OCI-LY7 (cell line): ENCODE data around the gene PPFIBP1. TPM values are rescaled to one million over a fixed set of nuclear protein-coding genes. Genes with fewer than 3 reads are reported as not detected.

Experiments used
- BruUV-seq: library from RNA; stranded (reverse); fragments of 400-500 nt; replicated peaks from 2 replicates; lab custom pipeline; 2021; lab: Mats Ljungman, UMichigan
- CTCF ChIA-PET: fragments of 300-600 bp; sonication (Branson Sonifier 250); formaldehyde crosslinking; loops from one replicate; lab custom pipeline; 2022; ENCODE audit warnings: antibody characterized with exemption; ENCODE audit not compliant: unreplicated experiment; lab: Charles Lee
- POLR2A ChIA-PET: fragments of 300-600 bp; sonication (Branson Sonifier 250); formaldehyde crosslinking; loops from one replicate; lab custom pipeline; 2022; ENCODE audit warnings: antibody characterized with exemption; lab: Charles Lee
- DNase-seq: peaks from one replicate; pipeline ENCODE4 v3.0.0-alpha.2; 2015; ENCODE audit warnings: low spot score
- H2AFZ ChIP-seq: fragments of 200-600 bp; sonication (generic), shearing (Covaris generic); 2 replicates; pipeline ENCODE4 v1.6.1; 2014; ENCODE audit warnings: mild to moderate bottlenecking, antibody characterized with exemption, low read length, moderate library complexity
- H3K27ac ChIP-seq: fragments of 200-600 bp; sonication (generic); 2 replicates; pipeline ENCODE4 v1.5.1; 2014; ENCODE audit warnings: mixed run types, low read depth, mild to moderate bottlenecking, moderate library complexity, low read length, inconsistent platforms; ENCODE audit not compliant: poor library complexity, severe bottlenecking
- H3K36me3 ChIP-seq: fragments of 200-600 bp; sonication (generic); 2 replicates; pipeline ENCODE4 v1.6.1; 2014; ENCODE audit warnings: mild to moderate bottlenecking, antibody characterized with exemption, low read length, moderate library complexity, mixed read lengths; ENCODE audit not compliant: insufficient read depth
- H3K4me1 ChIP-seq: fragments of 200-600 bp; sonication (generic); 2 replicates; pipeline ENCODE4 v1.5.1; 2014; ENCODE audit warnings: mild to moderate bottlenecking, low read length; ENCODE audit not compliant: insufficient read depth, poor library complexity, severe bottlenecking
- H3K4me2 ChIP-seq: fragments of 200-600 bp; sonication (generic); 2 replicates; pipeline ENCODE4 v1.6.1; 2014; ENCODE audit warnings: mild to moderate bottlenecking, low read length
- H3K4me3 ChIP-seq: fragments of 200-600 bp; sonication (generic); 2 replicates; pipeline ENCODE4 v1.5.1; 2014; ENCODE audit warnings: mild to moderate bottlenecking, low read depth, low read length; ENCODE audit not compliant: poor library complexity, severe bottlenecking
- H3K79me2 ChIP-seq: fragments of 200-600 bp; sonication (generic); 2 replicates; pipeline ENCODE4 v1.6.1; 2016; ENCODE audit warnings: low read depth, mild to moderate bottlenecking, low read length, moderate library complexity, mixed read lengths; ENCODE audit not compliant: insufficient read depth
- H3K9me2 ChIP-seq: fragments of 200-600 bp; sonication (generic); 2 replicates; pipeline ENCODE4 v1.6.1; 2016; ENCODE audit warnings: mild to moderate bottlenecking, low read length, mixed read lengths; ENCODE audit not compliant: insufficient read depth
- H3K9me3 ChIP-seq: fragments of 200-600 bp; sonication (generic); 2 replicates; pipeline ENCODE4 v1.6.1; 2014; ENCODE audit warnings: mild to moderate bottlenecking, mixed run types, low read length, mixed read lengths
- H4K20me1 ChIP-seq: fragments of 200-600 bp; sonication (generic); 2 replicates; pipeline ENCODE4 v1.6.1; 2014; ENCODE audit warnings: mild to moderate bottlenecking, antibody characterized with exemption, low read length, moderate library complexity, mixed read lengths; ENCODE audit not compliant: insufficient read depth
- CTCF ChIP-seq: fragments of 200-600 bp; sonication (generic); conservative IDR thresholded peaks from 2 replicates; pipeline ENCODE4 v1.5.1; 2014; ENCODE audit warnings: mild to moderate bottlenecking, antibody characterized with exemption, low read length, moderate library complexity, mixed read lengths
- EZH2phosphoT487 ChIP-seq: fragments of 200-600 bp; sonication (generic); IDR thresholded peaks from 2 replicates; pipeline ENCODE4 v1.6.1; 2018; ENCODE audit warnings: low read depth, borderline replicate concordance, mild to moderate bottlenecking, mixed run types, antibody characterized with exemption, low read length, moderate library complexity, mixed read lengths
- intact Hi-C: fragments of 100-400 bp; cut with micrococcal nuclease; formaldehyde crosslinking; loops from one replicate; pipeline ENCODE4 v1.10.0; 2022; ENCODE audit not compliant: unreplicated experiment
- total RNA-seq, 2 experiments: library from RNA; depleted of rRNA in 1 of 2; stranded (reverse); fragments of >200 nt in 1 of 2; shearing (Covaris generic) in 1 of 2; gene quantifications; 2 replicates each; pipeline ENCODE4 v1.2.3, GENCODE V29; 2014 to 2022

The PPFIBP1 gene
- total RNA-seq, 2 experiments from 2014 or later: 7.3 to 14.6 TPM

- Histone ChIP-seq H3K4me1 (no peaks in the 10 kb centered on the region), H3K9me3 (no peaks in the 10 kb centered on the region; the same call in 1 of the 2 replicates), H3K36me3 (no peaks in the 10 kb centered on the region), H3K4me2 (no peak overlapping the region), H3K27ac (no peak overlapping the region), H4K20me1 (no peaks in the 10 kb centered on the region), H2AFZ (no peak overlapping the region), H3K4me3 (no peak overlapping the region), H3K9me2 (no peaks in the 10 kb centered on the region), H3K79me2 (no peaks in the 10 kb centered on the region)
- CTCF ChIA-PET: no interaction called here
- no peak for TF ChIP-seq EZH2phosphoT487
- no peak for TF ChIP-seq CTCF
- no TSS peak for BruUV-seq
- POLR2A ChIA-PET: interaction anchor here (0.6 to 1.2 kb wide), 2 partner anchors 11 to 35 kb away, joined by 3 read pairs; no protein-coding TSS in a partner anchor
- DNase-seq: no peak
- intact Hi-C loops: no loop called here
Measured at GRCh38 chr12:27505761-27506160, 18.2 kb upstream of the PPFIBP1 start.

GRCh38 chr12:27506645-27507189 is 17.3 kb upstream of the PPFIBP1 start:
- intact Hi-C loops: no loop called here
- no peak for DNase-seq
- no peaks in the 10 kb centered on the region for H3K9me2 ChIP-seq

More at GRCh38 chr12:27506645-27507189, 17.3 kb upstream of the PPFIBP1 start:
- POLR2A ChIA-PET: no interaction called here
- BruUV-seq: no TSS peak
- H3K9me3 ChIP-seq: no peaks in the 10 kb centered on the region; the same call in 1 of the 2 replicates
- no peak overlapping the region for H2AFZ ChIP-seq
- no peak overlapping the region for H3K4me3 ChIP-seq
- H3K4me2 ChIP-seq: no peak overlapping the region
- H3K36me3 ChIP-seq: no peaks in the 10 kb centered on the region
- no peaks in the 10 kb centered on the region for H3K79me2 ChIP-seq
- no peak overlapping the region for H3K27ac ChIP-seq
- no peaks in the 10 kb centered on the region for H3K4me1 ChIP-seq
- no peak for TF ChIP-seq CTCF
- H4K20me1 ChIP-seq: no peaks in the 10 kb centered on the region
- CTCF ChIA-PET: no interaction called here
